Measurements from ENCODE around the gene RNF212.

Gene RNF212

DNA sequence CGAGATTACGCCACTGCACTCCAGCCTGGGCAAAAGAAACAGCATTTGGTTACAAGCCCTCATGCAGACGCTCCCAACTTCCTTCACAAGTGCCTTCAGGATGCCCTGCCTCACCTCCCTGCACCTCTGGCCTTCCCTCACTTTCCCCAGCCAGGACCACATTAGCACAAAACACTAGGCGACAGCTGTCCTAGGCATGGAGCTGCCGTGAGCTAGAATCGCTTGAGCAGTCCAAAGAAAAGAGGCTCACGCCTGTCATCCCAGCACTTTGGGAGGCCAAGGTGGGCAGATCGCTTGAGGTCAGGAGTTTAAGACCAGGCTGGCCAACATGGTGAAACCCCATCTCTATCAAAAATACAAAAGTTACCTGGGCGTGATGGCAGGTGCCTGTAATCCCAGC lies 15.8 kb downstream of the RNF212 start:
- no peaks in the 10 kb centered on the region for H3K36me3 ChIP-seq (ENCODE audit: insufficient read depth)
- H3K79me2 ChIP-seq (ENCODE audit: insufficient read depth, low read depth), result no peaks in the 10 kb centered on the region
- no peak overlapping the region for H3K27ac ChIP-seq
- no peaks in the 10 kb centered on the region for H3K4me1 ChIP-seq (ENCODE audit: low read depth, poor library complexity, severe bottlenecking)
- H3K4me3 ChIP-seq (IDR thresholded peaks at IDR 0.05; ENCODE audit: insufficient read depth, low read depth, low read length), result no peak overlapping the region
- no peaks in the 10 kb centered on the region for H4K20me1 ChIP-seq (ENCODE audit: insufficient read depth)
- H3K9ac ChIP-seq, result no peak overlapping the region
- no peaks in the 10 kb centered on the region; the same call in 1 of the 2 replicates for H3K27me3 ChIP-seq (ENCODE audit: insufficient read depth, low read depth)
- no peak overlapping the region for H2AFZ ChIP-seq (ENCODE audit: low read depth)
- no peak overlapping the region for H3K4me2 ChIP-seq
- TF ChIP-seq, protein P1, sequence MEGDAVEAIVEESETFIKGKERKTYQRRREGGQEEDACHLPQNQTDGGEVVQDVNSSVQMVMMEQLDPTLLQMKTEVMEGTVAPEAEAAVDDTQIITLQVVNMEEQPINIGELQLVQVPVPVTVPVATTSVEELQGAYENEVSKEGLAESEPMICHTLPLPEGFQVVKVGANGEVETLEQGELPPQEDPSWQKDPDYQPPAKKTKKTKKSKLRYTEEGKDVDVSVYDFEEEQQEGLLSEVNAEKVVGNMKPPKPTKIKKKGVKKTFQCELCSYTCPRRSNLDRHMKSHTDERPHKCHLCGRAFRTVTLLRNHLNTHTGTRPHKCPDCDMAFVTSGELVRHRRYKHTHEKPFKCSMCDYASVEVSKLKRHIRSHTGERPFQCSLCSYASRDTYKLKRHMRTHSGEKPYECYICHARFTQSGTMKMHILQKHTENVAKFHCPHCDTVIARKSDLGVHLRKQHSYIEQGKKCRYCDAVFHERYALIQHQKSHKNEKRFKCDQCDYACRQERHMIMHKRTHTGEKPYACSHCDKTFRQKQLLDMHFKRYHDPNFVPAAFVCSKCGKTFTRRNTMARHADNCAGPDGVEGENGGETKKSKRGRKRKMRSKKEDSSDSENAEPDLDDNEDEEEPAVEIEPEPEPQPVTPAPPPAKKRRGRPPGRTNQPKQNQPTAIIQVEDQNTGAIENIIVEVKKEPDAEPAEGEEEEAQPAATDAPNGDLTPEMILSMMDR (conservative IDR thresholded peaks at IDR 0.05; ENCODE audit: low read depth, low read length), result no peak

DNA sequence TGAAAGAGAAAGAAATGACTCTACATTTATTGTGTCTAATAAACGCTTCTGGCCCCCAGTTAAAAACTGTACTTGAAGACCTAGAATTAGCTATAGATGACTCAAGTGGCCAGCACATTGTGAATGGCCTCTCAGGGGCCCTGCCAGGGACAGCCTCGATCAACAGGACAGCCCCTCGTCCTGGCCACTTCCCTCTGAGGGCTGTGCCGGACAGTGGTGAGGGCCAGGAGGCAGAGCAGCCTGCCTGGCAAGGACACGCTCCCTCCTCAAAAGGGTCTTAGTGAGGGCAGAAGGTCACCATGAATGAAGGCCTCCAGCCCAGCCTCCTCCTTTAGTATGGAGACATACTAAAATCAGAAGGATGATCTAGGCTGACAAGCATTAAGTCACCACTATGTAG lies 16.5 kb downstream of the RNF212 start:
- Histone ChIP-seq H3K4me1 (ENCODE audit: low read depth, poor library complexity, severe bottlenecking) (no peaks in the 10 kb centered on the region), H3K79me2 (ENCODE audit: insufficient read depth, low read depth) (no peaks in the 10 kb centered on the region), H3K27ac (no peak overlapping the region), H3K36me3 (ENCODE audit: insufficient read depth) (no peaks in the 10 kb centered on the region), H3K4me3 (IDR thresholded peaks at IDR 0.05; ENCODE audit: insufficient read depth, low read depth, low read length) (no peak overlapping the region), H4K20me1 (ENCODE audit: insufficient read depth) (no peaks in the 10 kb centered on the region), H3K9ac (no peak overlapping the region), H2AFZ (ENCODE audit: low read depth) (no peak overlapping the region), H3K27me3 (ENCODE audit: insufficient read depth, low read depth) (peaks cover under 1% of the 10 kb centered on the region; the same call in 1 of the 2 replicates), H3K4me2 (no peak overlapping the region)
- TF ChIP-seq, protein P1 (conservative IDR thresholded peaks at IDR 0.05; ENCODE audit: low read depth, low read length), result no peak

DNA sequence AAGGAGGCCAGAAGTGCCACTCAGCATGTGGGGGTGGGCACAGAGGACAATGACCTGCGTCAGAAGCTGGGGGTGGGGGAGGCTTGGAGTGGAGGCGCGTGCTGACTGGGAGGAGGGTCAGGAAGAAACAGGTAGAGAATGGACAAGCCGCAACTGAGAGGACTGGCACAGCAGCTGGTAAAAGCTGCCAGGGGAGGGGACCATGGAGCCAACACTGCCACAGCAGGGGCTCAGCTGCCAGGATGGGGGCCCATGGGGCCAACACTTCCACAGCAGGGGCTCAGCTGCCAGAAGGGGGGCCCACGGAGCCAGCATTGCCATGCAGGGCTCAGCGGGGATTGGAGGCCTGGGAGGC lies 19.1 kb downstream of the RNF212 start:
- Histone ChIP-seq H2AFZ (ENCODE audit: low read depth) (no peak overlapping the region), H3K27ac (no peak overlapping the region), H3K9ac (no peak overlapping the region), H3K4me2 (no peak overlapping the region), H3K4me1 (ENCODE audit: low read depth, poor library complexity, severe bottlenecking) (no peaks in the 10 kb centered on the region), H3K27me3 (ENCODE audit: insufficient read depth, low read depth) (peaks cover 3% of the 10 kb centered on the region; the same call in 1 of the 2 replicates), H3K36me3 (ENCODE audit: insufficient read depth) (no peaks in the 10 kb centered on the region), H3K4me3 (IDR thresholded peaks at IDR 0.05; ENCODE audit: insufficient read depth, low read depth, low read length) (no peak overlapping the region), H4K20me1 (ENCODE audit: insufficient read depth) (no peaks in the 10 kb centered on the region), H3K79me2 (ENCODE audit: insufficient read depth, low read depth) (no peaks in the 10 kb centered on the region)
- TF ChIP-seq, protein P1 (conservative IDR thresholded peaks at IDR 0.05; ENCODE audit: low read depth, low read length), result no peak

DNA sequence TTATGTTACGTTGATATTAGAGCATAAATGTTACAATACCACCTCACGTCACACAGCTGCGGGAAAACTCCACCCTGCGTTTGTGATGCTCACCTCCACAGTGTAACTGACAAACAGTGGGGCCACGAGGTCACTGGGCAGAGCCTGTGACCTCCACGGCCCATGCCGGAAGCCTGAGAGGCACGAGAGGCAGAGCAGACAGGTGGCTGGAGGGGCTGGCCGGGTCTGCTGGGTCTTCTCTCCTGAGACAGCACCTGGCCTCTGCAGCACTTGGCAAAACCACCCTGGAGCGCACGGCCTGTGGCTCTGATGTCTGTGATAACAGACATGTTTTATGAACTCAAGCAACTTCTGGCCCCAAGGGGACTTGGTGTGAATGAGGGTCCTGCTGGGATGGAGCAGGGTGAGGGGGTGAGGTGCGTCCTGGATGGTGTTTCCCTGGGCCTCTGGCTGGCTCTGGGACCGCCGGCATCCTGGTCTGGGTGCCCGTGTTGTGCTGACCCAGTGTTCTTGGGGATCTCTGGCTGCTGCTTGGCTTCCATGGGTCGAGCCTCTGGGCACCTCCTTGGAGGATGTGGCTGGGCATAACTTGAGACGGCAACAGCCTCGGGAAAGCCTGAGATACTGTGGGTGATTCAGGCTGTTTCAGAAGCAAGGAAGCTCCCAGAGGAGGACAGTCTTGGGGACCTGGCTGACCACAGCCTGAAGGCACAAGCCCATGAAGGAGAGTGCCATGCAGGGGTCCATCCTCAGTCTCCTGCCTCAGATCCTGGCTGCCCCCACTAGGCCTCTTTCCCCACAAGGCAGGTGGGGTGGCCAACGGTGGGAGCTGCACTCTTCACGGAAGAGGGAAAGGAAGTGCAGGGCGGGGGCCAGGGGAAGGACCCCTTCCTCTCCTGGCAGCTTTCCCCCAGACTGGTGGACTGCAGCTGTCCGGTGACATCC lies 19.7 kb downstream of the RNF212 start:
- H3K36me3 ChIP-seq (ENCODE audit: insufficient read depth), result no peaks in the 10 kb centered on the region
- no peak overlapping the region for H2AFZ ChIP-seq (ENCODE audit: low read depth)
- no peak overlapping the region for H3K4me2 ChIP-seq
- no peak overlapping the region for H3K4me3 ChIP-seq (IDR thresholded peaks at IDR 0.05; ENCODE audit: insufficient read depth, low read depth, low read length)
- TF ChIP-seq, protein P1 (conservative IDR thresholded peaks at IDR 0.05; ENCODE audit: low read depth, low read length), result no peak
- no peaks in the 10 kb centered on the region for H3K79me2 ChIP-seq (ENCODE audit: insufficient read depth, low read depth)
- no peak overlapping the region for H3K9ac ChIP-seq
- no peaks in the 10 kb centered on the region for H4K20me1 ChIP-seq (ENCODE audit: insufficient read depth)
- peaks cover 3% of the 10 kb centered on the region; the same call in 1 of the 2 replicates for H3K27me3 ChIP-seq (ENCODE audit: insufficient read depth, low read depth)
- H3K4me1 ChIP-seq (ENCODE audit: low read depth, poor library complexity, severe bottlenecking), result no peaks in the 10 kb centered on the region
- H3K27ac ChIP-seq, result no peak overlapping the region

Data from KMS-11 (cell line).